Ishikawa (cell line): ENCODE results near the gene SIGLEC9.

Experiments used
- CEBPB ChIP-seq: IDR thresholded peaks from 2 replicates; pipeline ENCODE4 v1.6.1; 2012
- CREB1 ChIP-seq: IDR thresholded peaks from 2 replicates; pipeline ENCODE4 v1.6.1; 2012; ENCODE audit warnings: low read depth
- EGR1 ChIP-seq: IDR thresholded peaks from 2 replicates; pipeline ENCODE4 v1.6.1; 2012
- EP300 ChIP-seq: IDR thresholded peaks from 2 replicates; pipeline ENCODE4 v1.6.1; 2012; ENCODE audit warnings: borderline replicate concordance
- FOXM1 ChIP-seq: IDR thresholded peaks from 2 replicates; pipeline ENCODE4 v1.6.1; 2012; ENCODE audit warnings: low read depth, borderline replicate concordance
- MAX ChIP-seq: IDR thresholded peaks from 2 replicates; pipeline ENCODE4 v1.6.1; 2012
- NFIC ChIP-seq: IDR thresholded peaks from 2 replicates; pipeline ENCODE4 v1.6.1; 2012
- RAD21 ChIP-seq: IDR thresholded peaks from 2 replicates; pipeline ENCODE4 v1.6.1; 2012; ENCODE audit warnings: low read depth
- REST ChIP-seq: IDR thresholded peaks from 2 replicates; pipeline ENCODE4 v1.6.1; 2012; ENCODE audit warnings: low read depth, mild to moderate bottlenecking
- TAF1 ChIP-seq: IDR thresholded peaks from 2 replicates; pipeline ENCODE4 v1.6.1; 2012; ENCODE audit warnings: low read depth, mild to moderate bottlenecking
- TCF12 ChIP-seq: IDR thresholded peaks from 2 replicates; pipeline ENCODE4 v1.6.1; 2012; ENCODE audit warnings: low read depth
- TEAD4 ChIP-seq: IDR thresholded peaks from 2 replicates; pipeline ENCODE4 v1.6.1; 2012
- USF1 ChIP-seq: IDR thresholded peaks from 2 replicates; pipeline ENCODE4 v1.6.1; 2012
- YY1 ChIP-seq: IDR thresholded peaks from 2 replicates; pipeline ENCODE4 v1.6.1; 2012; ENCODE audit warnings: low read depth
- ZBTB7A ChIP-seq: IDR thresholded peaks from 2 replicates; pipeline ENCODE4 v1.6.1; 2012; ENCODE audit warnings: low read depth

SIGLEC9 gene

GRCh38 chr19:51120160-51120559 is 4.5 kb upstream of the SIGLEC9 start:
- TF ChIP-seq MAX (no peak), REST (no peak), USF1 (no peak), TEAD4 (no peak), ZBTB7A (no peak), FOXM1 (no peak), CEBPB (no peak), YY1 (no peak), TAF1 (no peak), RAD21 (no peak), CREB1 (no peak), TCF12 (no peak), NFIC (no peak), EP300 (no peak), EGR1 (no peak)

- TF ChIP-seq CEBPB (no peak), EGR1 (no peak), TCF12 (no peak), FOXM1 (no peak), YY1 (no peak), USF1 (no peak), REST (no peak), TAF1 (no peak), RAD21 (no peak), CREB1 (no peak), MAX (no peak), EP300 (no peak), TEAD4 (no peak), NFIC (no peak), ZBTB7A (no peak)
Measured at GRCh38 chr19:51121257-51121656, 3.4 kb upstream of the SIGLEC9 start.

GRCh38 chr19:51122112-51122981 is 2.4 kb upstream of the SIGLEC9 start:
- TF ChIP-seq RAD21 (no peak), TAF1 (no peak), EP300 (no peak), ZBTB7A (no peak), CREB1 (no peak), NFIC (no peak), FOXM1 (no peak), MAX (no peak), CEBPB (no peak), TCF12 (no peak), USF1 (no peak), TEAD4 (no peak), EGR1 (no peak)

- no peak for TF ChIP-seq TAF1
- no peak for TF ChIP-seq ZBTB7A
- TF ChIP-seq USF1, result no peak
- no peak for TF ChIP-seq TEAD4
- TF ChIP-seq EP300, result no peak
- TF ChIP-seq CEBPB, result no peak
- no peak for TF ChIP-seq NFIC
- TF ChIP-seq REST, result no peak
- TF ChIP-seq CREB1, result no peak
- no peak for TF ChIP-seq EGR1
- no peak for TF ChIP-seq FOXM1
- no peak for TF ChIP-seq MAX
- TF ChIP-seq TCF12, result no peak
- TF ChIP-seq YY1, result no peak
- no peak for TF ChIP-seq RAD21
Measured at GRCh38 chr19:51123381-51123800, 1.3 kb upstream of the SIGLEC9 start.
